Right lung (tissue), 10 donors: ENCODE measurements around the gene CNTN5. TPM values are rescaled to one million over a fixed set of nuclear protein-coding genes. Genes with fewer than 3 reads are reported as not detected.
"Not testable (repeated sequence)": the region's sequence is repeated elsewhere in the genome, so short reads cannot be mapped to it uniquely, and the experiment has no call there.

Experiments used
- DNase-seq, 2 donors: peaks; one replicate each; pipeline ENCODE4 v3.0.0-alpha.2; 2013
- long read RNA-seq, 8 donors: transcript quantifications; one replicate each; lab custom pipeline, GENCODE V29; 2026
- polyA plus RNA-seq, 5 donors: library from polyadenylated mRNA; unstranded; fragments of 120-200 nt; gene quantifications; one replicate each; pipeline versions ENCODE4 v1.2.1 to v1.2.3, GENCODE V29; 2013; ENCODE audit warnings: inconsistent platforms in 1 of 5, low replicate concordance in 1 of 5; ENCODE audit not compliant: insufficient read length in 5 of 5, insufficient read depth in 1 of 5

The CNTN5 gene
- polyA plus RNA-seq = under 1 TPM; 0.12 to 0.50 (median 0.19) TPM
- long read RNA-seq, donor 1 = 0 reads
- long read RNA-seq, donor 2 = 0 reads
- long read RNA-seq, donor 3 = 0 reads
- long read RNA-seq, donor 4 = 0 reads
- long read RNA-seq, donor 5 = 0 reads
- long read RNA-seq, donor 6 = 0 reads
- long read RNA-seq, donor 7 = 0 reads
- long read RNA-seq, donor 8 = 0 reads

GRCh38 chr11:99020352-99021225 is at the start of gene CNTN5:
CNTN5 (plus strand) TSS chr11:99020949.
- peak in 1 of 2 donors; percentile 27 for DNase-seq

- DNase-seq = no peak
Observed at GRCh38 chr11:98979205-98979604, 41.5 kb upstream of the CNTN5 start.

- DNase-seq = peak in 1 of 2 donors; percentile 52
Observed at GRCh38 chr11:99015634-99016454, 4.9 kb upstream of the CNTN5 start.

DNA sequence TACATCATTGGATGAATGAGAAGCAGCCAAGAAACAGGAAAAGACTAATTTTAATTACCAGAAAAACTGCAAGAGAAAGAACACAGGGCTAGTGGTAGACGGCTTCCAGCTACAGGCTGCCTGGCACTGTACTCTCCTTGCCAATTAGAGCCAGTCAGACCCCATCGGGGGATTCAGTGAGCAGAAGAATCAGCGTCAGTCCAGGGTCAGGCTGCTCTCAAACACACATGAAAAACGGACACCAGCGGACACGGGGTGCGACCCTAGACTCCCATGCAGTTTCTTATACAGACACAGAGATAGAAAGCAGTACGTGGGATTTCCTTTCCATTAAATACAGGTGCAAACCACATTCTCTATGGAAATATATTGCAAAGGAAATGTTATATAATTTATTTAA is 1.1 kb upstream of the CNTN5 start:
- DNase-seq = no peak

DNA sequence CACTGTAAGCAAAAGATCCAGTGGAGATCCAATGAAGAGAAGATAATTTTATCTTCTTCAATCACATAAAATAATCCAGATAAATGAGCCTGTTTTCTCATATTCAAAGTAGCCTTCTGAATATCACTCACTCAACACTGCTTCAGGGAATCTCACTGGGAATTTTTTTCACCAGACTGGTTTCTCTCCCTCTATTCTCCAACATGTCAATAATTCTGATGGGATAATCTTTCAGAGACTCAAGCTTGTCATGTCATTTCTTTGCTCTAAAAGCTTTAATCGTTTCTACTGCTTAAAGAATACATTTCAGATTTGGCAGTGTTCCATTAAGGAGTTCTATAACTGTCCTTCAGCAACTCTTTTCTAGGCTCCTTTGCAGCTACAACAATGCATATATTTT is 16.3 kb downstream of the CNTN5 start:
- no peak for DNase-seq

- no peak for DNase-seq
Observed at GRCh38 chr11:99063331-99063730, 42.6 kb downstream of the CNTN5 start.

DNA sequence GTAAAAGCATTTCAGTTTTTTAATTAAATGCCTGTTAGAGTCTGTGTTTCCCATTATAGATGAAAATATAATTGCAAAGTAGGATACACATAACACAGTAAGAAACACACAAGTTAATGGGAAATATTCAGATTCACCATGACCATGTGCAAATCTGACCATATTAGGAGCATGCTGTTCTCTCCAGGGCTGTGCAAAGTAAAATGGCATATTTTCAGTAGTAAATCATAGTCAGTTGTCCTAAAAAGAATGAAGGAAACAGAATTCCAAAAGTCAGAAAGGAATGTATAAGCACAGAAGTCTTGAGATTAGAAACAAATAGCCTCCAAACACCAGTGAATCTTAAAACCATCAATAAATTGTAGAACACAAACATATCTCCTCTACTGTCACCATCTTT is 44.4 kb downstream of the CNTN5 start:
- no peak for DNase-seq

DNA sequence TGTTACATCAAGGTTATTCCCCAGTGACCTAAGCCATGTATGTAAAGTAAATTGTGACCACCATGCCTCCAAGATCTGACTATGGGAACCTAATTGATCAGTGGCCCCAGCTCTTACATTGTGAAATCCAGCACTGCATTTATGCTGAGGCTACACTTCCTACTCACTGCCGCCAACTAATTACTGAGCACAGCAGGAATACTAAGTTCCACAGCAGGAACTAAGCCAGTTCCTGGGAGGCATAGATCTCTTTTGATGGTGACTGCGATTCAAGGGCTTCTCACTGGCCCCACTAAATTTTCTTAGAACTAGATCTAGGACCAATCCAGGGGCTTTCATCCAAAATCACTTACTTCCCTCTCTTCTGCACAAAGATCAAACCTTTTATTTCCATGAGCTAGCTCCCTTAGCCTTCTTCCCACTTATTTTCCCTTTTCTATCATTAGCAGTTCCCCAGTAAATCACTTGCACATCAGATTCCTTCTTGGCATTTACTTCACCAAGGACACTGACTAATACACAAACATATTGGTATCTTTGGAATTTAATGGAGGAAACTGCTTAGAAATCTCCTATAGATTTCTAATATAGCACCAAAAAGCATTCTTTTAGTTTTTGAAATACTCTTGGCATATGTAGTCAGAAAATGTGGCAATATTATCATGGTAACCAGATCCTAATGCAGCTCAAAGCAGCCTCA is 46.0 kb downstream of the CNTN5 start:
- no peak for DNase-seq

DNA sequence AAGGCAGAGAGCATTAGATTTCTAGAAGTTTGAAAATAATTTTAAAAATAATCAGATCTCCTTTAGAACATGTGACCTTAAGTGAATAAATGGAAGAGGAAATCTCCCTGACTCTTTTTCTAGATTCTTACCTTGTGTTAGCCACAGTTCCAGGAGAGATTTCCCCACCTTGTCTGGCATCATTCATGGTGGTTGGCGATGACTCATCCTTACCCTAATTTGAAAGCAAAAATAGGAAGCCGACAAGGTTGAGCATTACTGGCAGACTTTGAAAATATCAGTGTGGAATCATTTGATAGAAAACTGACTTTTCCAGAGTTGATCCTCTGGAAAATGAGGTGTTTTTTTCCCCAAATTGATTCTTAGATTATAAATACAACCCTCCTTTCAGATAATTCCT is 48.1 kb downstream of the CNTN5 start:
- no peak for DNase-seq

GRCh38 chr11:99069856-99070444 is 49.2 kb downstream of the CNTN5 start:
- peak; percentile 4 to 6 for DNase-seq

- DNase-seq = no peak
Observed at GRCh38 chr11:99079576-99079975, 58.8 kb downstream of the CNTN5 start.

DNA sequence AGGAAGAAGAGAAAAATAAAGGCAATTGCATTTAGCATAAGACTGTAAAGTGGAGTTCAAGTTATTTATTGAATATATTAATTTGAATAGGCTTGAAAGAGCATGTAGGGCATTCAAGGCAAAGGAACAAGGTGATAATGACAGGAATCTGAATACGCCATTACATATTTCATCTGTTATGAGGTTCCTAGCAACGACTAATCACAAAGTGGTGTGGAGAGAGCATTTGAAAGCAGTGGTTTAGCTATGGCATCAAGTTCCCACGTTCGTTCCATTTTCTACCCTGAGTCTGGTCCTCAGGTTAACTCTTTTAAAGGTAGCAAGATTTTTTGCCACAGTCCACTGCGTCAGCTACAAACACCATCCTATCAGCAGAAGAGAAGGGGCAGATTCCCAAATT is 59.4 kb downstream of the CNTN5 start:
- DNase-seq = no peak

DNA sequence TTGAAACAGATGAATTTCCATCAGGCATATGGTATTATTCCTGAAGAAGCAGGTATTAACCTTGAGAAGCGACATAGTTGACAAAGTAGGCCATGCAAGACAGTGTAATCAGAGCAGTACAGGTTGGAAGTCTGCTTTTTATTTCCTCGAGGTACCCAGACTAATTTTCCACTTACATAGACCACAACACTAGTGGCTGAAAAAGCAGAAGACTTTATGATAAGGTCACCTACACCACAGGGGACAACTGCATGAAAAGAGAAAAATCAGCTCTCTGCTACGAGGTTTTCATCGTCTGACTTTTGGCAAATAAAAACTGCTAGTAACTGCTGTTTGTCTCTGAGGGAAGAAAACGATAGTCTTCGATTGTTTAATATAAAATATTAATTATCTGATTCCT is 77.5 kb downstream of the CNTN5 start:
- DNase-seq = no peak

DNA sequence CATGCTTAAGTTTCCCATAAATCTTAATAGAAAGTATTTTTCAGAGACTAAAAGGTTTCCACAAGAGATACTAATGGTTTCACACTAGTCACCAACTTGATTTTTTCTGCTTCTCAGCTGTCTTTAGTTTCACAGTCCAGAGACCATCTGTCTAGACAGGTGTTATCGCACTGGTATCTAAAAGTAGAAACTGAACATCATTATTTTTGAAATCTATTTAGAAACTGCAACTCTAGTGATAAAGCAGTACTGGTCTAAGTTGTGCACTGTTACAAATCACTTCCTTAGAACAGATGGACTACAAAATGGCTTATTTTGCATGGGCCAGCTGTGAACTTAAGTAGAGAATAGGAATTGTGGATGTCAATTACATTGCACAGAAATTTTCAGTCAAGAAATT is 78.0 kb downstream of the CNTN5 start:
- DNase-seq = no peak

GRCh38 chr11:99117603-99118002 is 96.9 kb downstream of the CNTN5 start:
- no peak for DNase-seq

DNA sequence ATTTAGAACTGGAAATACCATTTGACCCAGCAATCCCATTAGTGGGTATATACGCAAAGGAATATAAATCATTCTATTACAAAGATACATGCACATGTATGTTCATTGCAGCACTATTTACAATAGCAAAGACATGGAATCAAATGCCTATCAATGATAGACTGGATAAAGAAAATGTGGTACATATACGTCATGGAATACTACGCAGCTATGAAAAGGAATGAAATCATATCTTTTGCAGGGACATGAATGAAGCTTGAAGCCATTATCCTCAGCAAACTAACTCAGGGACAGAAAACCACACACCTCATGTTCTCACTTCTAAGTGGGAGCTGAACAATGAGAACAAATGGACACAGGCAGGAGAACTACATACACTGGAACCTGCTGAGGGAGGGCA is 113.1 kb downstream of the CNTN5 start:
- not testable (repeated sequence) for DNase-seq

DNA sequence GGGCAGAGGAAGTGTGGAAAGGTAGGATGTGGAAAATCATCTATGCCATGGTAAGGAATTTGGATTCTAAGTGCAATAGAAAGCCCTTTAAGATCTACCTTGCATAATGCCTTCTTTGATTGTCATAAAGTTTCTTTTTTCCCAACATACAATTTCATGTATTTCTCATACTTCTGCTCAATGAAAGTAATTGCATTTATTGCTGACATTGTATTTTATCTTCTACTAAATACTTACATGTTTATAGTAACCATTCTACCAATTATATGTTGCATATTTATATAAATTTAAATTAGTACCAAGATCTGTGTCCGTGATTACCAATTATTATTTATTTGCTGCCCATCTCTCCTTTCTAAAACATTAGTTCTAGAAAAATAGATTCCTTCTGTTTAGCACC is 114.8 kb downstream of the CNTN5 start:
- DNase-seq = no peak

DNA sequence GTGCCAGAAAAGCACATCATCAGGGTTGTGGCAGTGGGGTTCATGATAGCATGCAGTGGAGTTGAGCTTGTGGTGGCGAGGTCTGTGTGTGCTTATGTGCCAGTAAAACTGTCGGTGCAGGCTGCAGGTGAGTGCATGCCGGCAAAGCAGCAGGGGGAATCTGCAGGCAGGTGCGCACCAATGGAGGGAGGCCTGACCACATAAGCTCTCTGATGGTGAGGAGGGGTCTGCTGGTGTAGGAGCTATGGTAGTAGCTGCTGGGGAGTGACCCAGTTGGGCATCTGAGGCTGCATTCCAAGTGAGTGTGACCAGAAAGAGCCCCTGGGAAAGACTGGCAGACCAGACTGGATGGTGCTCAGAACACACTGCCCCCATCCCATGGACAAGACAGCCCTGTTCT is 121.5 kb downstream of the CNTN5 start:
- no peak for DNase-seq

DNA sequence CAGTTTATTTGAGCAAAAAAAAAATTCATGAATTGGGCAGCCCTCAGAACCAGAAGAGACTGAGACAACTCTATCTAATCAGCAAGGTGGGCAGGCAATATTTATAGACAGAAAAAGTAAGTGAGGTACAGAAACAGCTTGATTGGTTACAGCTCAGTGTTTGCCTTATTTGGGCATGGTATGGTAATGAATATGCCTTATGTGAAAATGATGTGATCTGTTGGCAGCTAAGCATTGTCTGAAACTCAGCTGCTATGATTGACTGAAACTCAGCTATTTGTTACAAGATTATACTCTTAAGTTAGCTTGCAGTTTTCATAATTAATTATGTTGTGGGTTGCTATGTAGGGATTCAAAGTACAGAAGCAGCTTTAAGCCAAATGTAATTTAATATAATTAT is 127.6 kb downstream of the CNTN5 start:
- no peak for DNase-seq

- no peak for DNase-seq
Observed at GRCh38 chr11:99154277-99154676, 133.5 kb downstream of the CNTN5 start.

DNA sequence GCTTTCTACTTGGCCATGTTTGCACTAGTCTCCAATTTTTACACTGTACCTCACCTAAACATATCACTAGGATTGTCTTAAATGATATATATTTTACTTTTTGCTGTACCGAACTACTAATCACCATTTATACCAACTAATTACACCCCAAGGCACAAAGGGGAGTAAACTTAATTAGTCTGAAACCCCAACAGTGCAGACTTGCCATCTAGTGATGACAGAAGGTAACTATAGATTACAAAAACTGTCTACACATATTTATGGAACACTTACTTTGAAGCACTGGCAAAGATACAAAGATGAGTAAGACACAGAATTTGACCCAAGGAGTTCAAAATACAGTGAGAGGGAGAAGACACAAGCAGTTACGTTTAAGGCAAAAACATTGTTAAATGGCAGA is 139.7 kb downstream of the CNTN5 start:
- no peak for DNase-seq

- DNase-seq = no peak
Observed at GRCh38 chr11:99162819-99163218, 142.1 kb downstream of the CNTN5 start.
